Tibial artery (tissue), 4 donors: ENCODE measurements around the gene NFIX.

Source experiments
- DNase-seq, 2 donors: peaks; one replicate each; pipeline ENCODE4 v3.0.0-alpha.2; 2019
- H3K27ac ChIP-seq, 2 donors: fragments of 200-600 bp; sonication (generic) in 1 of 2; 1 replicate in 1 of 2; 2 replicates in 1 of 2; pipeline ENCODE4 v1.5.1; 2018 to 2019; ENCODE audit warnings: mild to moderate bottlenecking in 1 of 2
- H3K27me3 ChIP-seq, 2 donors: fragments of 200-600 bp; sonication (generic) in 1 of 2; one replicate each; pipeline versions ENCODE4 v1.5.1 to v1.6.0; 2016 to 2019
- H3K36me3 ChIP-seq, 3 donors: fragments of 200-600 bp; sonication (generic) in 2 of 3; one replicate each; pipeline ENCODE4 v1.5.1; 2016 to 2019; ENCODE audit warnings: mild to moderate bottlenecking in 2 of 3
- H3K4me1 ChIP-seq, 4 donors: fragments of 200-600 bp; sonication (generic) in 2 of 4; 1 replicate in 3 of 4; 2 replicates in 1 of 4; pipeline ENCODE4 v1.5.1; 2016 to 2019
- H3K4me3 ChIP-seq, 2 donors: fragments of 200-600 bp; sonication (generic) in 1 of 2; 1 replicate in 1 of 2; 2 replicates in 1 of 2; pipeline ENCODE4 v1.5.1; 2018 to 2019; ENCODE audit warnings: mild to moderate bottlenecking in 2 of 2
- H3K9me3 ChIP-seq, 3 donors: fragments of 200-600 bp; sonication (generic) in 1 of 3; one replicate each; pipeline ENCODE4 v1.5.1; 2016 to 2019
- intact Hi-C: fragments of 100-400 bp; cut with DNase I; formaldehyde crosslinking; loops from one replicate; pipeline ENCODE4 v1.15.0; 2023; ENCODE audit warnings: low total_unique reads
- TF ChIP-seq, protein P1 (sequence below), 2 experiments: fragments of 200-600 bp in 1 of 2; fragments of 450-650 bp in 1 of 2; IDR thresholded peaks; one replicate each; pipeline ENCODE4 v1.5.1; 2017 to 2019; ENCODE audit warnings: antibody characterized with exemption in 2 of 2, mild to moderate bottlenecking in 1 of 2, moderate library complexity in 1 of 2

The NFIX gene

DNA sequence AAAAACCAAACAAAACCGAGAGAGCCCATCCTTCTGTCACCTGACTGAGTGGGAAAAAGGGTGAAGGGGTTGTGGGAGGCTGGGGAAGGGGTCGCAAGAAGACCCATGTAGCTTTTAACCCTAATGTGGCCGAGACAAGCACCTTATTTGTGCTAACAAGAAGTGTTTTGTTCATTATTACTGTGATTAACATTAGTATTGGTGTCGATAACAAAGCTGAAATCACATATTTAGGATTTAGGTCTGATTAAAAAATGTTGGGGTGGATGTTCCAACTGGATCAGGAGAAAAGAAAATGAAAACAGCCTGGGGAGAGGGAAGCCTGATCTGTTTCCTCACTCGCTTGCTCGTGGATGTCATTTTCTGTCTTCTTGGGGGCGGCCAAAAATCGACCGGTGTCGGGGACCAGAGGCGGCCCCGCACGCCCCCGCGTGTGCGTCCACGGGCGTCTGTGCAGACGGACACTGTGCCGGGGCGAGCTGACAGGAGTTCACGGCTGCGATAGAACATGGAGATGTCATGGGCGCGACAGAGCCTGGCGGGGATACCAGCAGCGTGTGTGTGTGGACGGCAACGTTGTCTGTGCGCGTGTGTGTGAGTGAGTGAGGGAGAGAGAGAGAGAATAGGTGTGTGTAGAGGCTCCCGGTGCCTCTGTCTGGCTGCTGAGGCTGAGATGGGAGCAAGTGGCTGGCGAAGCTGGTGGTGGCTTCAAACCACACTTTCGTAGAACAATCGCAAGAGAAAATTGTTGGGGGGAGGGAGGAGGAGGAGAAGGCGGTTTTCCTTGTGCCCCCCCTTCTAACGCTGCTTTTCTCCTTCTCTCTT is 29.1 kb downstream of the NFIX start:
- no peaks in the 10 kb centered on the region for H3K36me3 ChIP-seq
- peaks cover 14 to 94% (median 78%) of the 10 kb centered on the region in 4 donors for H3K4me1 ChIP-seq
- peak overlapping the region; percentile 50 to 51 for H3K4me3 ChIP-seq
- H3K9me3 ChIP-seq = no peaks in the 10 kb centered on the region
- DNase-seq = no peak
- peak overlapping the region; percentile 88 to 99 for H3K27ac ChIP-seq
- intact Hi-C loops = loop anchor here (5.0 kb wide), 1 partner anchor 33 kb away; no protein-coding TSS in a partner anchor
- TF ChIP-seq, protein P1, sequence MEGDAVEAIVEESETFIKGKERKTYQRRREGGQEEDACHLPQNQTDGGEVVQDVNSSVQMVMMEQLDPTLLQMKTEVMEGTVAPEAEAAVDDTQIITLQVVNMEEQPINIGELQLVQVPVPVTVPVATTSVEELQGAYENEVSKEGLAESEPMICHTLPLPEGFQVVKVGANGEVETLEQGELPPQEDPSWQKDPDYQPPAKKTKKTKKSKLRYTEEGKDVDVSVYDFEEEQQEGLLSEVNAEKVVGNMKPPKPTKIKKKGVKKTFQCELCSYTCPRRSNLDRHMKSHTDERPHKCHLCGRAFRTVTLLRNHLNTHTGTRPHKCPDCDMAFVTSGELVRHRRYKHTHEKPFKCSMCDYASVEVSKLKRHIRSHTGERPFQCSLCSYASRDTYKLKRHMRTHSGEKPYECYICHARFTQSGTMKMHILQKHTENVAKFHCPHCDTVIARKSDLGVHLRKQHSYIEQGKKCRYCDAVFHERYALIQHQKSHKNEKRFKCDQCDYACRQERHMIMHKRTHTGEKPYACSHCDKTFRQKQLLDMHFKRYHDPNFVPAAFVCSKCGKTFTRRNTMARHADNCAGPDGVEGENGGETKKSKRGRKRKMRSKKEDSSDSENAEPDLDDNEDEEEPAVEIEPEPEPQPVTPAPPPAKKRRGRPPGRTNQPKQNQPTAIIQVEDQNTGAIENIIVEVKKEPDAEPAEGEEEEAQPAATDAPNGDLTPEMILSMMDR (IDR thresholded peaks at IDR 0.05) = no peak
- H3K27me3 ChIP-seq = no peaks in the 10 kb centered on the region

DNA sequence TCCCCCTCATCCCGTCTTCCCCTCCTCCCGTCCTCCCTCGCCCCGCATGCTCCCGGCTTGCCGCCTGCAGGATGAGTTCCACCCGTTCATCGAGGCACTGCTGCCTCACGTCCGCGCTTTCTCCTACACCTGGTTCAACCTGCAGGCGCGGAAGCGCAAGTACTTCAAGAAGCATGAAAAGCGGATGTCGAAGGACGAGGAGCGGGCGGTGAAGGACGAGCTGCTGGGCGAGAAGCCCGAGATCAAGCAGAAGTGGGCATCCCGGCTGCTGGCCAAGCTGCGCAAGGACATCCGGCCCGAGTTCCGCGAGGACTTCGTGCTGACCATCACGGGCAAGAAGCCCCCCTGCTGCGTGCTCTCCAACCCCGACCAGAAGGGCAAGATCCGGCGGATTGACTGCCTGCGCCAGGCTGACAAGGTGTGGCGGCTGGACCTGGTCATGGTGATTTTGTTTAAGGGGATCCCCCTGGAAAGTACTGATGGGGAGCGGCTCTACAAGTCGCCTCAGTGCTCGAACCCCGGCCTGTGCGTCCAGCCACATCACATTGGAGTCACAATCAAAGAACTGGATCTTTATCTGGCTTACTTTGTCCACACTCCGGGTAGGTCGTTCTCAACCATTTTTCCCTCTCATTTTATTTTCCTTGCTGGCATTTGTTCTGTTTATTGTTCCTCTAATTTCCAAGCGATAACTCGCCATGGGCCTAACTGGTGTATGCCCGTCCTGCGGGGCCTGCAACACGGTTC is 29.8 kb downstream of the NFIX start:
- H3K9me3 ChIP-seq = no peaks in the 10 kb centered on the region
- peak overlapping the region; percentile 88 to 99 for H3K27ac ChIP-seq
- no peaks in the 10 kb centered on the region for H3K27me3 ChIP-seq
- H3K36me3 ChIP-seq = no peaks in the 10 kb centered on the region
- peak in 1 of 2 donors; percentile 71 for DNase-seq
- H3K4me3 ChIP-seq = peak overlapping the region; percentile 50 to 51
- peaks cover 14 to 94% (median 78%) of the 10 kb centered on the region in 4 donors for H3K4me1 ChIP-seq
- TF ChIP-seq, protein P1 (IDR thresholded peaks at IDR 0.05) = no peak
- intact Hi-C loops = loop anchor here (5.0 kb wide), 2 partner anchors 32 to 38 kb away; no protein-coding TSS in a partner anchor

DNA sequence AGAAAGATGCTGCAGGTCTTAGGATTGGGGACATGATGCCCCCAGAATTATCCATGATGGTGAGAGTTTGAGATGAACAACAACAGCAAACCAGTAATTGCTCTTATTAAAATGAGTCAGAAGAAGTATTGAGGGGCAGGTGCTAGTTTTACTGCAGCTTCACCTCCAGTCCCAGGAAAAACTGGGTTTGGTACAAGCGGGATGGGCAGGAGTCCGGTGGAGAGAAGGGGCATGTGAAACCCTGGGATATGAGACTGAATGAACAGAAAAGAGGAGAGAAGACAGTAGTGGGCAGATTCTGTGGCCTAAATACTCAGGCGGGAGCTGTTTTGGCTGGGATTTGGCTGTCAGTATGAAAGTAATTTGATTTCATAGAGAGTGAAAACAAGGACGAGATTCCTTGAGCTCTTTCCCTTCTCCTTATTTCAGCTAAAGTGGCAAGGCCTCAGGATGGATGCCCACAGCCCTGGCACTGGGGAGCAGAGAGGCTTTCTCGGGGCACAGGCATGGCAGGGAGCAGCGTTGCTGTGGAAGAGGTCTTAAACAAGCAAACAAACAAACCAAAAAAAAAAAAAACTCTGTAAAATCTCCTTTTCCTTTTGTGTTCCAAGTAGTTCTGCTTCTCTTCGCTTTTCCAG is 30.7 kb downstream of the NFIX start:
- intact Hi-C loops = loop anchor here (5.0 kb wide), 1 partner anchor 39 kb away; no protein-coding TSS in a partner anchor
- Histone ChIP-seq H3K4me3 (peak overlapping the region; percentile 50 to 51), H3K36me3 (no peaks in the 10 kb centered on the region), H3K27ac (peak overlapping the region; percentile 88 to 99), H3K9me3 (no peaks in the 10 kb centered on the region), H3K27me3 (no peaks in the 10 kb centered on the region), H3K4me1 (peaks cover 14 to 94% (median 78%) of the 10 kb centered on the region in 4 donors)
- peak in 1 of 2 donors; percentile 65 for DNase-seq
- TF ChIP-seq, protein P1 (IDR thresholded peaks at IDR 0.05) = no peak

DNA sequence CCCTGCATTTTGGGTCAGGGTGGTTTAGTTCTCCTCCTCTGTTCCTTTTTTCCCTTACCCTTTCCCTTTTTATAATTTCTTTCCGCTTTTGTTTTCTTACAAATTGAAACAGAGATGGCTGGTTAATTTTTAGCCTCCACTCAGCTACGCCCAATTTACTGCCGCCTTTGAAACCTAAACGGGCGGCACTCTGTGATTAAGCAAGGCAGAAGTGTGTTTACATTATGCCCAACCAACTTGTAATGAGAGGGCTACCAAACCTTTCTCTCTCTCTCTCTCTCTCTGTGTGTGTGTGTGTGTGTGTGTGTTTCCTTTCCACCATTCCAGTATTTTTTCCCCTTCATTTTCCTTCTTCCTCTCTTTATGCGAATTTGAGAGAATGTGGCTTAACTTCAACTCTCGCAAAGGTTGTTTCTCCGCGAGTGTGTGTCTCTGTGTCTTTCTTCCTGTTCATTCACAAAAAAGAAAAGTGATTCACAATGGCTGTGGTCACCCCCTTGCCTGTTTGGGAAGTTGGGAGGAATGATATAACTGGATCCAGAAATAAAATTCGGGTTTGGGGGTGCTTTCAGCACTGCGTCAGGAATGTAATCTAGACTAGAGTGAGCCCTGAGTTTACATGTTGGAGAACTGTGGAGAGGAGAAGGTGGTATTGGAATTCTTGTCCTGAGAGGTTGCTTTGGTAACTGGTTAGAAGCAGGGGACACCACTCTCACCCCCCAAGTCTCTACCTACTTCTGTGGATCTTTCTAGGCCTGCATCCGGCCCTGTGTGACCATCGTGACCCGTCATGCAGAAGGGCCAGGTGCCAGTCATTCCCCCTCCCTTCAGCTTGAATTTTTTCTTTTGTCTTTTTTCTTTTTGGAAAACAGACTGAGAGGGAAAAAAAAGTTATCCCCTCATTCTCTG is 31.4 kb downstream of the NFIX start:
- H3K27ac ChIP-seq = peak overlapping the region; percentile 88 to 99
- H3K4me1 ChIP-seq = peaks cover 11 to 94% (median 78%) of the 10 kb centered on the region in 4 donors
- H3K9me3 ChIP-seq = no peaks in the 10 kb centered on the region
- peak overlapping the region; percentile 50 to 51 for H3K4me3 ChIP-seq
- intact Hi-C loops = loop anchor here (5.0 kb wide), 1 partner anchor 39 kb away; no protein-coding TSS in a partner anchor
- no peaks in the 10 kb centered on the region for H3K36me3 ChIP-seq
- DNase-seq = peak in 1 of 2 donors; percentile 71
- TF ChIP-seq, protein P1 (IDR thresholded peaks at IDR 0.05) = no peak
- H3K27me3 ChIP-seq = no peaks in the 10 kb centered on the region
